BE2C (cell line): ENCODE data around the gene SH3BGR.

Experiments used
- DNase-seq: peaks from one replicate; pipeline ENCODE4 v3.0.0-alpha.2; 2020
- H3K27me3 ChIP-seq: fragments of 250-450 bp; sonication (Bioruptor Pico); 2 replicates; pipeline ENCODE4 v1.5.1; 2020; ENCODE audit warnings: mild to moderate bottlenecking
- H3K36me3 ChIP-seq: fragments of 250-450 bp; sonication (Bioruptor Pico); 2 replicates; pipeline ENCODE4 v1.5.1; 2020; ENCODE audit warnings: mild to moderate bottlenecking
- H3K4me1 ChIP-seq: fragments of 250-450 bp; sonication (Bioruptor Pico); 2 replicates; pipeline ENCODE4 v1.5.1; 2020
- H3K4me3 ChIP-seq: 2 replicates; pipeline ENCODE4 v1.5.1; 2011; ENCODE audit warnings: low read depth, low read length
- H3K9me3 ChIP-seq: fragments of 250-450 bp; sonication (Bioruptor Pico); 2 replicates; pipeline ENCODE4 v1.5.1; 2020
- CTCF ChIP-seq: IDR thresholded peaks from 2 replicates; pipeline ENCODE4 v1.5.1; 2012; ENCODE audit warnings: mild to moderate bottlenecking, low read depth, low read length

SH3BGR gene

GRCh38 chr21:39444421-39445180 is 7.2 kb upstream of the SH3BGR start:
- Histone ChIP-seq H3K36me3 (no peaks in the 10 kb centered on the region), H3K4me1 (peaks cover 6% of the 10 kb centered on the region), H3K27me3 (no peaks in the 10 kb centered on the region; the same call in 1 of the 2 replicates), H3K4me3 (peak overlapping the region; percentile 71), H3K9me3 (no peaks in the 10 kb centered on the region; the same call in 1 of the 2 replicates)
- DNase-seq, result no peak
- no peak for TF ChIP-seq CTCF

- no peak for TF ChIP-seq CTCF
- Histone ChIP-seq H3K27me3 (peaks cover 7% of the 10 kb centered on the region; the same call in 1 of the 2 replicates), H3K4me3 (peak within 1 kb of the TSS; percentile 71), H3K9me3 (no peaks in the 10 kb centered on the region; the same call in 1 of the 2 replicates), H3K36me3 (no peaks in the 10 kb centered on the region), H3K4me1 (peaks cover 6% of the 10 kb centered on the region)
- peak; percentile 93 for DNase-seq
Observed at GRCh38 chr21:39445321-39446269, 6.2 kb upstream of the SH3BGR start, which contains the start of gene LCA5L. Gene LCA5L (minus strand): TSS chr21:39445778. CDS start chr21:39428493, 17,285 bp downstream.

- DNase-seq, result no peak
- no peaks in the 10 kb centered on the region; the same call in 1 of the 2 replicates for H3K9me3 ChIP-seq
- peaks cover 7% of the 10 kb centered on the region; the same call in 1 of the 2 replicates for H3K27me3 ChIP-seq
- H3K4me1 ChIP-seq, result peaks cover 6% of the 10 kb centered on the region
- H3K4me3 ChIP-seq, result no peak overlapping the region
- no peak for TF ChIP-seq CTCF
- no peaks in the 10 kb centered on the region for H3K36me3 ChIP-seq
Observed at GRCh38 chr21:39447264-39447663, 4.5 kb upstream of the SH3BGR start.

GRCh38 chr21:39452207-39452969 is 618 bp downstream of the SH3BGR start:
- H3K4me3 ChIP-seq, result no peak overlapping the region

GRCh38 chr21:39452970-39453342 is 1.2 kb downstream of the SH3BGR start:
- DNase-seq, result no peak
- H3K9me3 ChIP-seq, result no peaks in the 10 kb centered on the region; the same call in 1 of the 2 replicates
- H3K4me1 ChIP-seq, result no peaks in the 10 kb centered on the region
- no peaks in the 10 kb centered on the region for H3K36me3 ChIP-seq
- TF ChIP-seq CTCF, result no peak
- H3K4me3 ChIP-seq, result no peak overlapping the region
- peaks cover 10% of the 10 kb centered on the region; the same call in 1 of the 2 replicates for H3K27me3 ChIP-seq

More at GRCh38 chr21:39452207-39452969, 618 bp downstream of the SH3BGR start:
- no peak for TF ChIP-seq CTCF
- H3K36me3 ChIP-seq, result no peaks in the 10 kb centered on the region
- H3K27me3 ChIP-seq, result peaks cover 10% of the 10 kb centered on the region; the same call in 1 of the 2 replicates
- H3K9me3 ChIP-seq, result no peaks in the 10 kb centered on the region; the same call in 1 of the 2 replicates
- no peaks in the 10 kb centered on the region for H3K4me1 ChIP-seq
- DNase-seq, result no peak
